Thyroid gland (tissue), 4 donors: Measurements from ENCODE around the gene STXBP1. TPM values are rescaled to one million over a fixed set of nuclear protein-coding genes. Genes with fewer than 3 reads are reported as not detected.
A peak's percentile ranks its signal among the peaks of the same experiment; 100 is the strongest.

Experiments
- DNase-seq, 2 donors: peaks; one replicate each; pipeline ENCODE4 v3.0.0-alpha.2; 2019
- H3K27ac ChIP-seq, 3 donors: fragments of 200-600 bp; sonication (generic); 1 replicate in 2 of 3; 2 replicates in 1 of 3; pipeline ENCODE4 v1.5.1; 2016 to 2019; ENCODE audit warnings: mild to moderate bottlenecking in 1 of 3, moderate library complexity in 1 of 3
- H3K27me3 ChIP-seq: fragments of 200-600 bp; sonication (generic); one replicate; pipeline ENCODE4 v1.5.1; 2019
- H3K36me3 ChIP-seq, 2 donors: fragments of 200-600 bp; sonication (generic); one replicate each; pipeline ENCODE4 v1.5.1; 2016 to 2019
- H3K4me1 ChIP-seq, 2 donors: fragments of 200-600 bp; sonication (generic); one replicate each; pipeline ENCODE4 v1.5.1; 2017 to 2019
- H3K4me3 ChIP-seq, 3 donors: fragments of 200-600 bp; sonication (generic); replicated peaks in 1 of 3; 1 replicate in 2 of 3; 2 replicates in 1 of 3; pipeline ENCODE4 v1.5.1; 2016; ENCODE audit warnings: mild to moderate bottlenecking in 1 of 3
- H3K9me3 ChIP-seq: fragments of 200-600 bp; sonication (generic); one replicate; pipeline ENCODE4 v1.5.1; 2017
- POLR2A ChIP-seq, 2 donors: fragments of 450-650 bp; IDR thresholded peaks; one replicate each; pipeline ENCODE4 v1.6.1; 2017; ENCODE audit warnings: antibody characterized with exemption in 2 of 2, mild to moderate bottlenecking in 2 of 2, moderate library complexity in 1 of 2
- WGBS, 2 donors: methylation state at CpG; one replicate each; pipeline ENCODE4 v1.1.5; 2017; 5-methylcytosine and 5-hydroxymethylcytosine counted together
- intact Hi-C: fragments of 100-400 bp; cut with DNase I; formaldehyde crosslinking; loops from one replicate; pipeline ENCODE4 v1.15.1; 2023
- total RNA-seq, 4 donors: library from RNA; depleted of rRNA; stranded (reverse); fragments of >200 nt; gene quantifications; one replicate each; pipeline ENCODE4 v1.2.3, GENCODE V29; 2016
- TF ChIP-seq, protein P1 (sequence below), 6 experiments: fragments of 200-600 bp in 3 of 6; fragments of 450-650 bp in 3 of 6; sonication (generic) in 3 of 6; IDR thresholded peaks; one replicate each; pipeline ENCODE4 v1.5.1; 2016 to 2019; ENCODE audit warnings: antibody characterized with exemption in 6 of 6, mild to moderate bottlenecking in 2 of 6, inconsistent platforms in 1 of 6, moderate library complexity in 1 of 6

Gene STXBP1
- total RNA-seq, 4 donors from 2014 or later: 23.8 to 139 (median 106) TPM

DNA sequence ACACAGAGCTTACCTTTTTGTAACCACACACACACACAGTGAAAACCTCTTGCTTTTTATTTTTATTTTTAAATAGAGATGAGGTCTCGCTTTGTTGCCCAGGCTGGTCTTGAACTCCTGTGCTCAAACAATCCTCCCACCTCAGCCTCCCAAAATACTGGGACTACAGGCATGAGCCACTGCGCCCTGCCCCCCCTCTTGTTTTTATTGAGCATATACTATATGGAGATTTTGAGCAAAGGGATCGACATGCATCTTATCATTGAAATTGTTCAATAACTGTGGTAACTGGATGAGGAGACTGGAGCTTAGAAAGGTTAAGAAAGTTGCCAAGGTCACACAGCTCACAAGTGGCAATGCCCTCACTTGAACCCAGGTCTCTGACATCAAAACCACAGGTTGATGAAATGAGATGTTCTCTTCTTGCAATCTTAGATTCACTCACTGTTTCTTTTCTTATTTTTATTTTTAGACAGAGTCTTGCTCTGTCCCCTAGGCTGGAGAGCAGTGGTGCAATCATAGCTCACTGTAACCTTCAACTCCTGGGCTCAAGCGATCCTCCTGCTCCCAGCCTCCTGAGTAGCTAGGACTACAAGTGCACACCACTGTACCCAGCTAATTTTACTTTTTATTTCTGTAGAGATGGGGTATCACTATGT lies 26.8 kb upstream of the STXBP1 start:
- DNase-seq: no peak
- 96 to 99% methylated on average over 4 of the region's 4 CpGs for WGBS, 2 donors
- Histone ChIP-seq H3K4me1 (peaks cover 3 to 14% of the 10 kb centered on the region in 2 donors), H3K36me3 (no peaks in the 10 kb centered on the region), H3K27me3 (no peaks in the 10 kb centered on the region), H3K9me3 (no peaks in the 10 kb centered on the region), H3K27ac (peak overlapping the region; percentile 13 to 41 (median 33)), H3K4me3 (no peak overlapping the region)
- no peak for TF ChIP-seq POLR2A (IDR thresholded peaks at IDR 0.05)
- TF ChIP-seq, protein P1, sequence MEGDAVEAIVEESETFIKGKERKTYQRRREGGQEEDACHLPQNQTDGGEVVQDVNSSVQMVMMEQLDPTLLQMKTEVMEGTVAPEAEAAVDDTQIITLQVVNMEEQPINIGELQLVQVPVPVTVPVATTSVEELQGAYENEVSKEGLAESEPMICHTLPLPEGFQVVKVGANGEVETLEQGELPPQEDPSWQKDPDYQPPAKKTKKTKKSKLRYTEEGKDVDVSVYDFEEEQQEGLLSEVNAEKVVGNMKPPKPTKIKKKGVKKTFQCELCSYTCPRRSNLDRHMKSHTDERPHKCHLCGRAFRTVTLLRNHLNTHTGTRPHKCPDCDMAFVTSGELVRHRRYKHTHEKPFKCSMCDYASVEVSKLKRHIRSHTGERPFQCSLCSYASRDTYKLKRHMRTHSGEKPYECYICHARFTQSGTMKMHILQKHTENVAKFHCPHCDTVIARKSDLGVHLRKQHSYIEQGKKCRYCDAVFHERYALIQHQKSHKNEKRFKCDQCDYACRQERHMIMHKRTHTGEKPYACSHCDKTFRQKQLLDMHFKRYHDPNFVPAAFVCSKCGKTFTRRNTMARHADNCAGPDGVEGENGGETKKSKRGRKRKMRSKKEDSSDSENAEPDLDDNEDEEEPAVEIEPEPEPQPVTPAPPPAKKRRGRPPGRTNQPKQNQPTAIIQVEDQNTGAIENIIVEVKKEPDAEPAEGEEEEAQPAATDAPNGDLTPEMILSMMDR (IDR thresholded peaks at IDR 0.05): no peak
- intact Hi-C loops: loop anchor here (5.0 kb wide), 1 partner anchor 83 kb away; no protein-coding TSS in a partner anchor

DNA sequence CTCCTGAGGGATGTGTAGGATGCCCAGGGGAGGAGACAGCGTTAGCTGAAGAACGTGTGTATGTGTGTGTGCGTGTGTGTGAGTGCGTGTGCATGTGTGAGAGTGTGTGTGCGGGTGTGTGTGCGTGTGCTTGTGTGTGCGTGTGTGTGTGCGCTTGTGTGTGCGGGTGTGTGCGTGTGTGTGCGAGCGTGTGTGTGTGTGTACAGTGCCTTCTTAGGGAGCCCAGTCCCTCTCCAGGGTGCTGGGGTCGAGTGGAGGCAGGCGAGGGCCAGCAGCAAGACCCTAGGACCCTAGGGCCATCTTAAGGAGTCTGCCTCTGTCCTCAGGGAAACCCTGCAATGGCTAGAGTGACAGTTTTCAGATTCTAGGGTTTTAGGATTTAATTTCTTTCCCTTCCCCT lies 26.0 kb upstream of the STXBP1 start:
- no peak for TF ChIP-seq POLR2A (IDR thresholded peaks at IDR 0.05)
- TF ChIP-seq, protein P1 (IDR thresholded peaks at IDR 0.05): no peak
- H3K4me1 ChIP-seq: peaks cover 3 to 14% of the 10 kb centered on the region in 2 donors
- no peaks in the 10 kb centered on the region for H3K27me3 ChIP-seq
- H3K4me3 ChIP-seq: no peak overlapping the region
- H3K9me3 ChIP-seq: no peaks in the 10 kb centered on the region
- peak overlapping the region in 1 of 3 donors; percentile 13 for H3K27ac ChIP-seq
- 76 to 82% methylated on average over 14 of the region's 14 CpGs for WGBS, 2 donors
- intact Hi-C loops: loop anchor here (5.0 kb wide), 1 partner anchor 84 kb away; no protein-coding TSS in a partner anchor
- no peak for DNase-seq
- no peaks in the 10 kb centered on the region for H3K36me3 ChIP-seq

DNA sequence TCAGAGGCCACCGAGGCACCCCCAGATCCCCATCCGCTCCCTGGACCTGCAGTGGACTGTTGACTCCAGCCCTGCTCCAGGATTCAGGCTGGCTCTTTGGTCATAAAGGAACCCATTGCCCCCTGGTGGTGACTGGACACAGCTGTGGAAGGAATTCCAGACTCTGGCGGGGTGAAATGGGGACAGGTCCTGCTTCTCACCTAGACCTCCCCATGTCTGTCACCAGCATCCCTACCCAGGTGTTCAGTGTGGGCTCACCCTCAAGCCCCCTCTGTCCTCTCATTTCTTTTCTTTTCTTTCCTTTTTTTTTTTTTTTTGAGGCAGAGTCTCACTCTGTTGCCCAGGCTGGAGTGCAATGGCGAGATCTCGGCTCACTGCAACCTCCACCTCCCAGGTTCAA lies 25.5 kb upstream of the STXBP1 start:
- TF ChIP-seq, protein P1 (IDR thresholded peaks at IDR 0.05): peak; percentile 81 to 96 (median 86)
- TF ChIP-seq POLR2A (IDR thresholded peaks at IDR 0.05): no peak
- H3K36me3 ChIP-seq: no peaks in the 10 kb centered on the region
- H3K4me1 ChIP-seq: peaks cover 3 to 14% of the 10 kb centered on the region in 2 donors
- H3K27ac ChIP-seq: no peak overlapping the region
- 51 to 58% methylated on average over 5 of the region's 5 CpGs for WGBS, 2 donors
- H3K27me3 ChIP-seq: no peaks in the 10 kb centered on the region
- H3K9me3 ChIP-seq: no peaks in the 10 kb centered on the region
- peak; percentile 86 to 89 for DNase-seq
- intact Hi-C loops: loop anchor here (5.0 kb wide), 1 partner anchor 84 kb away; no protein-coding TSS in a partner anchor
- H3K4me3 ChIP-seq: no peak overlapping the region

DNA sequence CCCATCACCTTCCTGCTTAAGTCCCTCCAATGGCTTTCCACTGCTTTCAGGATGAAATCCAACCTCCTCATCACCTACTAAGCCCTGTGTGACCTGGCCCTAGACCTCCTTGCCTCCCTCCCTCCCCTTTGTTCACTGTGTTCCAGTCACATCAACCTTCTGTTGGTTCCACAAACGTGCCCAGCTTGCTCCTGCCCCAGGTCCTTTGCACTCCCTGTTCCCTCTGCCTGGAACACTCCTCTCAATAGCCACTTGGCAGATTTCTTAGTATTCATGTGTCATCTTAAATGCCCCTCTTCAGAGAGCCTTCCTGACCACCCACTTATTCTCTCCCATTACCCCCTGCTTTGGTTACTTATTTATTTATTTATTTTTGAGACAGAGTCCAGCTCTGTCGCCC lies 24.1 kb upstream of the STXBP1 start:
- TF ChIP-seq, protein P1 (IDR thresholded peaks at IDR 0.05): no peak
- TF ChIP-seq POLR2A (IDR thresholded peaks at IDR 0.05): no peak
- DNase-seq: no peak

More for the DNA sequence above, 24.1 kb upstream of the STXBP1 start:
- intact Hi-C loops: loop anchor here (5.0 kb wide), 1 partner anchor 86 kb away; no protein-coding TSS in a partner anchor
- no peaks in the 10 kb centered on the region for H3K27me3 ChIP-seq
- H3K36me3 ChIP-seq: no peaks in the 10 kb centered on the region
- WGBS, 2 donors: 77 to 78% methylated on average over 2 of the region's 2 CpGs
- H3K4me1 ChIP-seq: peaks cover 3 to 14% of the 10 kb centered on the region in 2 donors
- no peak overlapping the region for H3K27ac ChIP-seq
- H3K9me3 ChIP-seq: no peaks in the 10 kb centered on the region
- H3K4me3 ChIP-seq: no peak overlapping the region
